Measurements from ENCODE around the gene RIPOR2. TPM values are rescaled to one million over a fixed set of nuclear protein-coding genes. Genes with fewer than 3 reads are reported as not detected.

Gene RIPOR2
- total and polyA plus RNA-seq, 4 donors: 1.6 to 10.9 (median 3.7) TPM

DNA sequence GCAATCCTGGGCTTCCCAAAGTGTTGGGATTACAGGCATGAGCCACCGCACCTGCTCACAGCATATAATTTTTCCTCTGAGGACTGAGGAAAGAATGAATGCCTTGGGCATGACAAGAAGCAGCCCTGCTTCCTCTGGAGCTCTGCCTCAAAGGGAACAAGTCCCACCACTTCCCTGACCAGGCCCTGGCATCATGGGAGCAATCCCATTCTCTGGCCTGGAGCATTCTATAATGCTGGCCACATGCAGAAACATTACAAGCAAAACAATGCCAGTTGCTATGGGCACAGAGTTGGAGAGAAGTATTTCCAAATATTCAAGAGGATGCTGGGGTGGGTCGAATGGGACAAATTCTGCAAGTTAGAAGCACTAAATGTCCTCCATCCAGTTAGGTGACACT lies 95.6 kb downstream of the RIPOR2 start:
- no peak for DNase-seq (ENCODE audit: low spot score)
- no peaks in the 10 kb centered on the region for H3K4me1 ChIP-seq (ENCODE audit: control insufficient read depth in 4 of 4, insufficient read depth in 4 of 4, low read length in 3 of 4)
- WGBS: 81% methylated on average over 2 of the region's 2 CpGs
- H3K36me3 ChIP-seq (ENCODE audit: control insufficient read depth in 4 of 4, insufficient read depth in 3 of 4, low read depth in 1 of 4, low read length in 3 of 4): peaks cover 0 to 3% (median under 1%) of the 10 kb centered on the region in 4 donors
- no peaks in the 10 kb centered on the region for H3K27me3 ChIP-seq (ENCODE audit: control insufficient read depth in 4 of 4, insufficient read depth in 4 of 4, low read length in 3 of 4)
- TF ChIP-seq HNF4A (conservative IDR thresholded peaks at IDR 0.05) (no peak), YY1 (IDR thresholded peaks at IDR 0.05) (no peak), SP1 (IDR thresholded peaks at IDR 0.05) (no peak), ZBTB33 (IDR thresholded peaks at IDR 0.05) (no peak), NR2F2 (IDR thresholded peaks at IDR 0.05) (no peak)
- TF ChIP-seq, protein P1, sequence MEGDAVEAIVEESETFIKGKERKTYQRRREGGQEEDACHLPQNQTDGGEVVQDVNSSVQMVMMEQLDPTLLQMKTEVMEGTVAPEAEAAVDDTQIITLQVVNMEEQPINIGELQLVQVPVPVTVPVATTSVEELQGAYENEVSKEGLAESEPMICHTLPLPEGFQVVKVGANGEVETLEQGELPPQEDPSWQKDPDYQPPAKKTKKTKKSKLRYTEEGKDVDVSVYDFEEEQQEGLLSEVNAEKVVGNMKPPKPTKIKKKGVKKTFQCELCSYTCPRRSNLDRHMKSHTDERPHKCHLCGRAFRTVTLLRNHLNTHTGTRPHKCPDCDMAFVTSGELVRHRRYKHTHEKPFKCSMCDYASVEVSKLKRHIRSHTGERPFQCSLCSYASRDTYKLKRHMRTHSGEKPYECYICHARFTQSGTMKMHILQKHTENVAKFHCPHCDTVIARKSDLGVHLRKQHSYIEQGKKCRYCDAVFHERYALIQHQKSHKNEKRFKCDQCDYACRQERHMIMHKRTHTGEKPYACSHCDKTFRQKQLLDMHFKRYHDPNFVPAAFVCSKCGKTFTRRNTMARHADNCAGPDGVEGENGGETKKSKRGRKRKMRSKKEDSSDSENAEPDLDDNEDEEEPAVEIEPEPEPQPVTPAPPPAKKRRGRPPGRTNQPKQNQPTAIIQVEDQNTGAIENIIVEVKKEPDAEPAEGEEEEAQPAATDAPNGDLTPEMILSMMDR (IDR thresholded peaks at IDR 0.05; ENCODE audit: low read depth, low read length, missing input control): no peak
- TF ChIP-seq, protein P2, sequence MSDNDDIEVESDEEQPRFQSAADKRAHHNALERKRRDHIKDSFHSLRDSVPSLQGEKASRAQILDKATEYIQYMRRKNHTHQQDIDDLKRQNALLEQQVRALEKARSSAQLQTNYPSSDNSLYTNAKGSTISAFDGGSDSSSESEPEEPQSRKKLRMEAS (IDR thresholded peaks at IDR 0.05): no peak
- no peak overlapping the region for H3K9ac ChIP-seq (ENCODE audit: low read depth in 1 of 2, low read length in 2 of 2)
- H3K27ac ChIP-seq (ENCODE audit: low read depth in 1 of 2, low read length in 2 of 2): no peak overlapping the region
- no peaks in the 10 kb centered on the region for H3K9me3 ChIP-seq (ENCODE audit: control insufficient read depth in 4 of 4, low read length in 3 of 4)
- H3K4me3 ChIP-seq (ENCODE audit: low read depth in 1 of 3, low read length in 3 of 3): no peak overlapping the region

DNA sequence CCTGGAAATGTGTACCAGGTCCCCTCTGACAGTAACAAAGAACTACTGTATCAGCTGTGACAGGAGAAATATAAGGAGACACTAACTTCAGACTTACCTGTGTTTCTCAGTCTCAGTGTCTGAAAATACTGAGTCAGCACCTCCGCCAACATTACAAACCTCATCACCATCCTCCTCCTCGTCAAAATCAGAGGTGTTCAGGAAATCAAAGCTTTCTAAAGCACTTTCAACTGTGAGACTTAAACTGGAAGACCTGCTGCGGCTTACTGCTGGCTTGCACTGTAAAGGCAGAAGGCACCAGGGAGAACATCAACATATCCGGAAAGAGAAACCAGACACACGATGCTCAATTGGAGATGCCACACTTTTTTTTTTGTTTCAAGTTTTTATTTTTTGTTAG lies 96.8 kb downstream of the RIPOR2 start:
- Histone ChIP-seq H3K36me3 (ENCODE audit: control insufficient read depth in 4 of 4, insufficient read depth in 3 of 4, low read depth in 1 of 4, low read length in 3 of 4) (peaks cover 0 to 3% (median 1%) of the 10 kb centered on the region in 4 donors), H3K27ac (ENCODE audit: low read depth in 1 of 2, low read length in 2 of 2) (no peak overlapping the region), H3K9me3 (ENCODE audit: control insufficient read depth in 4 of 4, low read length in 3 of 4) (no peaks in the 10 kb centered on the region), H3K4me3 (ENCODE audit: low read depth in 1 of 3, low read length in 3 of 3) (no peak overlapping the region), H3K27me3 (ENCODE audit: control insufficient read depth in 4 of 4, insufficient read depth in 4 of 4, low read length in 3 of 4) (no peaks in the 10 kb centered on the region), H3K4me1 (ENCODE audit: control insufficient read depth in 4 of 4, insufficient read depth in 4 of 4, low read length in 3 of 4) (no peaks in the 10 kb centered on the region), H3K9ac (ENCODE audit: low read depth in 1 of 2, low read length in 2 of 2) (no peak overlapping the region)
- no peak for DNase-seq (ENCODE audit: low spot score)
- WGBS: 90% methylated on average over 5 of the region's 5 CpGs
- TF ChIP-seq REST (IDR thresholded peaks at IDR 0.05) (no peak), NR2F2 (IDR thresholded peaks at IDR 0.05) (no peak), ATF3 (IDR thresholded peaks at IDR 0.05) (no peak), RXRA (IDR thresholded peaks at IDR 0.05) (no peak), FOXA2 (IDR thresholded peaks at IDR 0.05) (no peak), HNF4G (IDR thresholded peaks at IDR 0.05) (no peak), ZBTB33 (IDR thresholded peaks at IDR 0.05) (no peak), JUND (IDR thresholded peaks at IDR 0.05) (no peak), HNF4A (conservative IDR thresholded peaks at IDR 0.05) (no peak), GABPA (IDR thresholded peaks at IDR 0.05 in 1 of 2, conservative IDR thresholded peaks at IDR 0.05 in 1 of 2) (no peak), RAD21 (IDR thresholded peaks at IDR 0.05) (no peak)
- TF ChIP-seq, protein P2 (IDR thresholded peaks at IDR 0.05): no peak
- TF ChIP-seq, protein P1 (IDR thresholded peaks at IDR 0.05; ENCODE audit: low read depth, low read length, missing input control): no peak

All from liver (tissue), 9 donors.